ENCODE data around the gene KCNQ1OT1.

KCNQ1OT1 gene

GRCh38 chr11:2688381-2689231 lies 11.2 kb downstream of the KCNQ1OT1 start:
- DNase-seq (ENCODE audit: low read depth): no peak

GRCh38 chr11:2687782-2688191 lies 12.0 kb downstream of the KCNQ1OT1 start:
- no peak for DNase-seq (ENCODE audit: low read depth)
- no peak for TF ChIP-seq MYC (IDR thresholded peaks at IDR 0.05; ENCODE audit: low read depth, low read length)
- no peak for TF ChIP-seq MAX (IDR thresholded peaks at IDR 0.05; ENCODE audit: low read depth, low read length)
- no peak for TF ChIP-seq POLR2A (IDR thresholded peaks at IDR 0.05; ENCODE audit: extremely low read depth, insufficient read length)
- TF ChIP-seq CTCF (IDR thresholded peaks at IDR 0.05; ENCODE audit: low read depth, low read length): no peak
- H3K4me3 ChIP-seq (ENCODE audit: low read depth, low read length): no peak overlapping the region

More at GRCh38 chr11:2688381-2689231, 11.2 kb downstream of the KCNQ1OT1 start:
- TF ChIP-seq CTCF (IDR thresholded peaks at IDR 0.05; ENCODE audit: low read depth, low read length) (no peak), MAX (IDR thresholded peaks at IDR 0.05; ENCODE audit: low read depth, low read length) (no peak), POLR2A (IDR thresholded peaks at IDR 0.05; ENCODE audit: extremely low read depth, insufficient read length) (no peak), MYC (IDR thresholded peaks at IDR 0.05; ENCODE audit: low read depth, low read length) (no peak)
- H3K4me3 ChIP-seq (ENCODE audit: low read depth, low read length): no peak overlapping the region

- H3K4me3 ChIP-seq (ENCODE audit: low read depth, low read length): no peak overlapping the region
- no peak for DNase-seq (ENCODE audit: low read depth)
- TF ChIP-seq MAX (IDR thresholded peaks at IDR 0.05; ENCODE audit: low read depth, low read length) (no peak), POLR2A (IDR thresholded peaks at IDR 0.05; ENCODE audit: extremely low read depth, insufficient read length) (no peak), MYC (IDR thresholded peaks at IDR 0.05; ENCODE audit: low read depth, low read length) (no peak)
Observed at GRCh38 chr11:2687223-2687530, 12.6 kb downstream of the KCNQ1OT1 start.

- DNase-seq (ENCODE audit: low read depth): no peak
- TF ChIP-seq POLR2A (IDR thresholded peaks at IDR 0.05; ENCODE audit: extremely low read depth, insufficient read length) (no peak), MAX (IDR thresholded peaks at IDR 0.05; ENCODE audit: low read depth, low read length) (no peak), CTCF (IDR thresholded peaks at IDR 0.05; ENCODE audit: low read depth, low read length) (no peak), MYC (IDR thresholded peaks at IDR 0.05; ENCODE audit: low read depth, low read length) (no peak)
- H3K4me3 ChIP-seq (ENCODE audit: low read depth, low read length): no peak overlapping the region
Observed at GRCh38 chr11:2686360-2687222, 13.2 kb downstream of the KCNQ1OT1 start.

GRCh38 chr11:2685566-2686359 lies 14.0 kb downstream of the KCNQ1OT1 start:
- DNase-seq (ENCODE audit: low read depth): no peak

More at GRCh38 chr11:2685566-2686359, 14.0 kb downstream of the KCNQ1OT1 start:
- H3K4me3 ChIP-seq (ENCODE audit: low read depth, low read length): no peak overlapping the region
- TF ChIP-seq POLR2A (IDR thresholded peaks at IDR 0.05; ENCODE audit: extremely low read depth, insufficient read length) (no peak), CTCF (IDR thresholded peaks at IDR 0.05; ENCODE audit: low read depth, low read length) (no peak), MYC (IDR thresholded peaks at IDR 0.05; ENCODE audit: low read depth, low read length) (no peak), MAX (IDR thresholded peaks at IDR 0.05; ENCODE audit: low read depth, low read length) (no peak)
